K562 (cell line): ENCODE data around the gene WDR13. TPM values are rescaled to one million over a fixed set of nuclear protein-coding genes. Genes with fewer than 3 reads are reported as not detected.
A peak's percentile ranks its signal among the peaks of the same experiment; 100 is the strongest.

Experiments
- FOXK2 ChIP-seq, 2 experiments: fragments of 450-650 bp; IDR thresholded peaks in 1 of 2; conservative IDR thresholded peaks in 1 of 2; 2 replicates each; pipeline ENCODE4 v1.6.1; 2016; ENCODE audit warnings: low read depth in 2 of 2, mild to moderate bottlenecking in 1 of 2
- HEY1 ChIP-seq: fragments of 250-450 bp; sonication (Bioruptor Pico); IDR thresholded peaks from 2 replicates; pipeline ENCODE4 v1.5.0; 2020; ENCODE audit warnings: mild to moderate bottlenecking, moderate library complexity, borderline replicate concordance
- HMG20B ChIP-seq: fragments of 250-450 bp; sonication (Bioruptor Pico); IDR thresholded peaks from 2 replicates; pipeline ENCODE4 v1.5.0; 2021; ENCODE audit warnings: mild to moderate bottlenecking
- MNT ChIP-seq, 2 experiments: fragments of 450-650 bp; conservative IDR thresholded peaks; 2 replicates each; pipeline ENCODE4 v1.6.1; 2017; ENCODE audit warnings: mild to moderate bottlenecking in 2 of 2, moderate library complexity in 2 of 2
- NFIC ChIP-seq: fragments of 450-650 bp; IDR thresholded peaks from 2 replicates; pipeline ENCODE4 v1.6.1; 2017; ENCODE audit warnings: mild to moderate bottlenecking, inconsistent platforms
- NKRF ChIP-seq: fragments of 450-650 bp; IDR thresholded peaks from 2 replicates; pipeline ENCODE4 v1.6.1; 2016; ENCODE audit warnings: borderline replicate concordance
- PML ChIP-seq: IDR thresholded peaks from 2 replicates; pipeline ENCODE4 v1.6.1; 2012; ENCODE audit warnings: low read length, inconsistent platforms
- POLR2AphosphoS5 ChIP-seq: IDR thresholded peaks from 2 replicates; pipeline ENCODE4 v1.6.1; 2011; ENCODE audit warnings: mild to moderate bottlenecking, low read depth, low read length, moderate library complexity; ENCODE audit not compliant: control insufficient read depth, insufficient read depth
- POLR2G ChIP-seq: fragments of 200-400 bp; formaldehyde crosslinking; IDR thresholded peaks from 2 replicates; pipeline ENCODE4 v1.6.1; 2017; ENCODE audit warnings: low read depth, mild to moderate bottlenecking, antibody characterized with exemption, low read length, moderate library complexity
- PYGO2 ChIP-seq: fragments of 450-650 bp; IDR thresholded peaks from 2 replicates; pipeline ENCODE4 v1.6.1; 2016; ENCODE audit warnings: mild to moderate bottlenecking, missing genetic modification characterization, moderate library complexity, missing compliant biosample characterization
- RAD21 ChIP-seq, 2 experiments: fragments of 250-450 bp in 1 of 2; fragments of 450-650 bp in 1 of 2; sonication (Bioruptor Pico) in 1 of 2; formaldehyde crosslinking in 1 of 2; IDR thresholded peaks in 1 of 2; conservative IDR thresholded peaks in 1 of 2; 2 replicates each; pipeline versions ENCODE4 v1.4.0 to v1.8.0; 2020 to 2022; ENCODE audit warnings: mild to moderate bottlenecking in 2 of 2, moderate library complexity in 1 of 2
- RBM14 ChIP-seq: fragments of 200-400 bp; formaldehyde crosslinking; IDR thresholded peaks from 2 replicates; pipeline ENCODE4 v1.6.1; 2018; ENCODE audit warnings: low read depth, mild to moderate bottlenecking, low read length, moderate library complexity, borderline replicate concordance; ENCODE audit not compliant: insufficient read depth
- SETDB1 ChIP-seq: IDR thresholded peaks from one replicate; pipeline ENCODE4 v1.6.1; 2012; ENCODE audit warnings: low read length, control low read depth, inconsistent platforms
- TBL1XR1 ChIP-seq, 2 experiments: IDR thresholded peaks; 2 replicates each; pipeline ENCODE4 v1.6.1; 2012; ENCODE audit warnings: improper control_type of control experiment in 2 of 2, low read length in 2 of 2, mild to moderate bottlenecking in 1 of 2
- ZNF282 ChIP-seq: sonication (generic); formaldehyde crosslinking; IDR thresholded peaks from 2 replicates; pipeline ENCODE4 v1.8.1; 2023; ENCODE audit warnings: missing genetic modification reagents
- ZNF3 ChIP-seq: fragments of 250-450 bp; sonication (Bioruptor Pico); IDR thresholded peaks from 2 replicates; pipeline ENCODE4 v1.5.0; 2021; ENCODE audit warnings: mild to moderate bottlenecking, moderate library complexity
- polyA plus RNA-seq, 8 experiments: library from polyadenylated mRNA; depleted of rRNA in 4 of 8; stranded (reverse) in 5 of 8; unstranded in 3 of 8; fragments of >200 nt; fragmentation: Nextera tagmentation in 2 of 8; fragmentation: Illumina TruSeq in 1 of 8; extraction: Ambion mirVana in 2 of 8; extraction: Trizol in 1 of 8; gene quantifications; 2 replicates each; pipeline versions ENCODE4 v1.2.1 to v1.2.3, GENCODE V29; 2011 to 2014; ENCODE audit warnings: inconsistent platforms in 1 of 8, missing spikeins in 1 of 8
- total RNA-seq, 7 experiments: library from RNA; depleted of rRNA in 6 of 7; stranded (reverse); fragments of >200 nt in 6 of 7; fragmentation: Illumina TruSeq in 2 of 7; extraction: Trizol in 2 of 7; gene quantifications; 2 replicates each; pipeline versions ENCODE4 v1.2.1 to v1.2.3, GENCODE V29; 2011 to 2021; ENCODE audit warnings: low replicate concordance in 1 of 7
- TF ChIP-seq, protein P1 (sequence below): fragments of 450-650 bp; IDR thresholded peaks from 2 replicates; pipeline ENCODE4 v1.6.1; 2016
- TF ChIP-seq, protein P2 (sequence below): fragments of 450-650 bp; formaldehyde crosslinking; IDR thresholded peaks from 2 replicates; pipeline ENCODE4 v1.4.0; 2022; ENCODE audit warnings: missing genetic modification characterization
- TF ChIP-seq, protein P3 (sequence below): IDR thresholded peaks from 2 replicates; pipeline ENCODE4 v1.6.1; 2014; ENCODE audit warnings: antibody characterized with exemption

WDR13 gene
- total and polyA plus RNA-seq, 9 of the 15 experiments (the other 6 are each of a cell fraction or from before 2014, with no cell fraction given) = 7.4 to 70.5 (median 31.4) TPM

DNA sequence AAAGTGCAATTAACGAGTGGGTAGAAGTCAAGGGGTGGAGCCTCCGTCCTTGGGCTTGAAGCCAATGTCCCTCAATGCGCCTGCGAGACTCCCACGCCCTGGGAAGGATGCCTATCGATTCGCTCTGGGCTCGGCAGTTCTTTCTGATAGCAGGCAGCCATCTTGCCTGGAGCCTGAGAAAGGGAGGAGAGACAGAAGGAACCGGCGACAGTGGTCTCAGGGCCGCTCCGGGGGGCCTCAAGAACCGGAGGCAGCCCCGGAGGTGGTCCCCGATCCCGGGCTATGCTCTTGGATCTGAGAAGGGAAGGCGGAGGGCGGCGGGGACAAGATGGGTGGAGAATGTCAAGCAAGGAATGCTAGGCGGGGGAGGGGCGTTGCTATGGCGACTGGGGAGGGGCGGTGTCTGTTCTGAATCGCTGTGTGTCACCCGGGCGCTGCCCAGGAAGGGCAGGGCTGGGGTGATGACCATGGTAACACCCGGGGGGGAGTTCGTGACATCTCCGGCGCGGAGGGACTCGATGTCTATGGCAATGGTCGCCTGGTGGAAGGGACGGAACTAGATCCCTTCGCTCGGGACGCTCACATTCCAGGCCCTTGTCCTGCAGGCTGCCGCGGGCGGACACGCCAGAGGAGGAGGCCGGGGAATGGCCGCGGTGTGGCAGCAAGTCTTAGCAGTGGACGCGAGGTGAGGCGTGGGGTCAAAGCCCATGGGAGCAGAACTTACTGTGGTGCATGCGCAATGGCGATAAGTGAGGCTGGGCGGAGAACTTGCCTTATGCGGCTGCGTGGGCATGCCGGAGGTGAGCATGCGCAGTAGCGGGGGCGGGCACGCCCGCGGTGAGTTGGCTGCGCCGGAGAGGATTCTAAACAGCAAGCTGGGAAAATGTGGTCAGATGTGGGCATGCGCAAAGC lies at the start of gene WDR13 (continued):
- TF ChIP-seq RBM14 (no peak), POLR2AphosphoS5 (peak; percentile 54; the same call in 1 of the 2 replicates), PYGO2 (tag) (no peak), HMG20B (no peak), HEY1 (CRISPR knock-in tag) (no peak), NKRF (peak; percentile 50; the same call in 1 of the 2 replicates), POLR2G (peak; percentile 91), MNT (conservative IDR thresholded peaks at IDR 0.05) (peak; percentile 63 to 74), SETDB1 (no peak), ZNF282 (CRISPR knock-in tag) (no peak), NFIC (peak; percentile 96), RAD21 (CRISPR knock-in tag; conservative IDR thresholded peaks at IDR 0.05 in 1 of 2, IDR thresholded peaks at IDR 0.05 in 1 of 2) (no peak), PML (peak; percentile 37; the same call in 1 of the 2 replicates), TBL1XR1 (IDR thresholded peaks at IDR 0.05; ENCODE audit: low read length in 2 of 2) (peak in 1 of 2 experiments; percentile 12; a peak in 1 of 4 replicates), FOXK2 (conservative IDR thresholded peaks at IDR 0.05 in 1 of 2, IDR thresholded peaks at IDR 0.05 in 1 of 2; ENCODE audit: low read depth in 2 of 2) (peak; percentile 54 to 69; a peak in 2 of 4 replicates), ZNF3 (CRISPR knock-in tag) (no peak)
- TF ChIP-seq, protein P1, sequence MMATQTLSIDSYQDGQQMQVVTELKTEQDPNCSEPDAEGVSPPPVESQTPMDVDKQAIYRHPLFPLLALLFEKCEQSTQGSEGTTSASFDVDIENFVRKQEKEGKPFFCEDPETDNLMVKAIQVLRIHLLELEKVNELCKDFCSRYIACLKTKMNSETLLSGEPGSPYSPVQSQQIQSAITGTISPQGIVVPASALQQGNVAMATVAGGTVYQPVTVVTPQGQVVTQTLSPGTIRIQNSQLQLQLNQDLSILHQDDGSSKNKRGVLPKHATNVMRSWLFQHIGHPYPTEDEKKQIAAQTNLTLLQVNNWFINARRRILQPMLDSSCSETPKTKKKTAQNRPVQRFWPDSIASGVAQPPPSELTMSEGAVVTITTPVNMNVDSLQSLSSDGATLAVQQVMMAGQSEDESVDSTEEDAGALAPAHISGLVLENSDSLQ = peak; percentile 73
- TF ChIP-seq, protein P2, sequence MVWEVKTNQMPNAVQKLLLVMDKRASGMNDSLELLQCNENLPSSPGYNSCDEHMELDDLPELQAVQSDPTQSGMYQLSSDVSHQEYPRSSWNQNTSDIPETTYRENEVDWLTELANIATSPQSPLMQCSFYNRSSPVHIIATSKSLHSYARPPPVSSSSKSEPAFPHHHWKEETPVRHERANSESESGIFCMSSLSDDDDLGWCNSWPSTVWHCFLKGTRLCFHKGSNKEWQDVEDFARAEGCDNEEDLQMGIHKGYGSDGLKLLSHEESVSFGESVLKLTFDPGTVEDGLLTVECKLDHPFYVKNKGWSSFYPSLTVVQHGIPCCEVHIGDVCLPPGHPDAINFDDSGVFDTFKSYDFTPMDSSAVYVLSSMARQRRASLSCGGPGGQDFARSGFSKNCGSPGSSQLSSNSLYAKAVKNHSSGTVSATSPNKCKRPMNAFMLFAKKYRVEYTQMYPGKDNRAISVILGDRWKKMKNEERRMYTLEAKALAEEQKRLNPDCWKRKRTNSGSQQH = 0 out of 2 replicates have a peak, but pooled peaks have one; percentile 65
- TF ChIP-seq, protein P3, sequence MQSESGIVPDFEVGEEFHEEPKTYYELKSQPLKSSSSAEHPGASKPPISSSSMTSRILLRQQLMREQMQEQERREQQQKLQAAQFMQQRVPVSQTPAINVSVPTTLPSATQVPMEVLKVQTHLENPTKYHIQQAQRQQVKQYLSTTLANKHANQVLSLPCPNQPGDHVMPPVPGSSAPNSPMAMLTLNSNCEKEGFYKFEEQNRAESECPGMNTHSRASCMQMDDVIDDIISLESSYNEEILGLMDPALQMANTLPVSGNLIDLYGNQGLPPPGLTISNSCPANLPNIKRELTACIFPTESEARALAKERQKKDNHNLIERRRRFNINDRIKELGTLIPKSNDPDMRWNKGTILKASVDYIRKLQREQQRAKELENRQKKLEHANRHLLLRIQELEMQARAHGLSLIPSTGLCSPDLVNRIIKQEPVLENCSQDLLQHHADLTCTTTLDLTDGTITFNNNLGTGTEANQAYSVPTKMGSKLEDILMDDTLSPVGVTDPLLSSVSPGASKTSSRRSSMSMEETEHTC = no peak
